Fibroblast of the aortic adventitia (primary cell): ENCODE measurements around the gene SPDYE4. TPM values are rescaled to one million over a fixed set of nuclear protein-coding genes. Genes with fewer than 3 reads are reported as not detected.
A peak's percentile ranks its signal among the peaks of the same experiment; 100 is the strongest.

Experiments used
- DNase-seq: peaks from one replicate; pipeline ENCODE4 v3.0.0-alpha.2; 2010; ENCODE audit warnings: low read depth
- H3K4me3 ChIP-seq: 2 replicates; pipeline ENCODE4 v1.5.1; 2011; ENCODE audit warnings: low read depth, mild to moderate bottlenecking, control low read depth, low read length, moderate library complexity
- CTCF ChIP-seq: IDR thresholded peaks from 2 replicates; pipeline ENCODE4 v1.5.1; 2011; ENCODE audit warnings: mild to moderate bottlenecking, low read length, control low read depth, inconsistent platforms; ENCODE audit not compliant: insufficient read depth
- total RNA-seq: library from RNA; depleted of rRNA; stranded (reverse); fragments of >200 nt; gene quantifications from 2 replicates; pipeline ENCODE4 v1.2.3, GENCODE V29; 2012; ENCODE audit warnings: low replicate concordance

Gene SPDYE4
- total RNA-seq, 1 donor = not detected

- no peak for TF ChIP-seq CTCF
- DNase-seq = peak; percentile 88
- H3K4me3 ChIP-seq = no peak overlapping the region
Observed at GRCh38 chr17:8708025-8708461, 50.3 kb downstream of the SPDYE4 start.

- TF ChIP-seq CTCF = no peak
- H3K4me3 ChIP-seq = no peak overlapping the region
- DNase-seq = peak; percentile 87
Observed at GRCh38 chr17:8707332-8708024, 50.9 kb downstream of the SPDYE4 start.

- no peak for DNase-seq
- no peak for TF ChIP-seq CTCF
Observed at GRCh38 chr17:8706431-8706830, 51.9 kb downstream of the SPDYE4 start.

GRCh38 chr17:8705427-8705826 is 52.9 kb downstream of the SPDYE4 start:
- TF ChIP-seq CTCF = no peak
- H3K4me3 ChIP-seq = no peak overlapping the region
- no peak for DNase-seq

More at GRCh38 chr17:8706431-8706830, 51.9 kb downstream of the SPDYE4 start:
- no peak overlapping the region for H3K4me3 ChIP-seq

GRCh38 chr17:8703001-8703400 is 55.3 kb downstream of the SPDYE4 start:
- TF ChIP-seq CTCF = no peak
- DNase-seq = no peak
- no peak overlapping the region for H3K4me3 ChIP-seq

GRCh38 chr17:8701754-8702153 is 56.6 kb downstream of the SPDYE4 start:
- no peak for DNase-seq
- no peak for TF ChIP-seq CTCF
- no peak overlapping the region for H3K4me3 ChIP-seq

- no peak for DNase-seq
- no peak for TF ChIP-seq CTCF
- H3K4me3 ChIP-seq = no peak overlapping the region
Observed at GRCh38 chr17:8701221-8701620, 57.1 kb downstream of the SPDYE4 start.
